Measurements from ENCODE around the gene GPR162. TPM values are rescaled to one million over a fixed set of nuclear protein-coding genes. Genes with fewer than 3 reads are reported as not detected.

GPR162 gene
- total RNA-seq, 1 donor = 3.0 TPM

- no peak for DNase-seq (ENCODE audit: low read depth)
- TF ChIP-seq CTCF (IDR thresholded peaks at IDR 0.05; ENCODE audit: insufficient read depth, low read depth, low read length) = no peak
- H3K4me3 ChIP-seq (ENCODE audit: low read depth, low read length) = no peak overlapping the region
These were observed 39.5 kb upstream of the GPR162 start for GRCh38 chr12:6782119-6782518.

- no peak for DNase-seq (ENCODE audit: low read depth)
- H3K4me3 ChIP-seq (ENCODE audit: low read depth, low read length) = no peak overlapping the region
- no peak for TF ChIP-seq CTCF (IDR thresholded peaks at IDR 0.05; ENCODE audit: insufficient read depth, low read depth, low read length)
These were observed 38.6 kb upstream of the GPR162 start for GRCh38 chr12:6782850-6783566.

GRCh38 chr12:6783828-6784227 lies 37.8 kb upstream of the GPR162 start:
- no peak for DNase-seq (ENCODE audit: low read depth)
- TF ChIP-seq CTCF (IDR thresholded peaks at IDR 0.05; ENCODE audit: insufficient read depth, low read depth, low read length) = no peak
- no peak overlapping the region for H3K4me3 ChIP-seq (ENCODE audit: low read depth, low read length)

GRCh38 chr12:6784296-6784695 lies 37.3 kb upstream of the GPR162 start:
- H3K4me3 ChIP-seq (ENCODE audit: low read depth, low read length) = no peak overlapping the region
- no peak for TF ChIP-seq CTCF (IDR thresholded peaks at IDR 0.05; ENCODE audit: insufficient read depth, low read depth, low read length)
- no peak for DNase-seq (ENCODE audit: low read depth)

- no peak overlapping the region for H3K4me3 ChIP-seq (ENCODE audit: low read depth, low read length)
- TF ChIP-seq CTCF (IDR thresholded peaks at IDR 0.05; ENCODE audit: insufficient read depth, low read depth, low read length) = no peak
- DNase-seq (ENCODE audit: low read depth) = no peak
These were observed 36.9 kb upstream of the GPR162 start for GRCh38 chr12:6784761-6785160.

- no peak for DNase-seq (ENCODE audit: low read depth)
- TF ChIP-seq CTCF (IDR thresholded peaks at IDR 0.05; ENCODE audit: insufficient read depth, low read depth, low read length) = no peak
- no peak overlapping the region for H3K4me3 ChIP-seq (ENCODE audit: low read depth, low read length)
These were observed 35.1 kb upstream of the GPR162 start for GRCh38 chr12:6786416-6787094.
